ENCODE measurements around the gene PHACTR3. TPM values are rescaled to one million over a fixed set of nuclear protein-coding genes. Genes with fewer than 3 reads are reported as not detected.

Gene PHACTR3
- total RNA-seq, 6 experiments from 2014 or later = 0.12 to 0.35 (median 0.23) TPM; not detected in 2

DNA sequence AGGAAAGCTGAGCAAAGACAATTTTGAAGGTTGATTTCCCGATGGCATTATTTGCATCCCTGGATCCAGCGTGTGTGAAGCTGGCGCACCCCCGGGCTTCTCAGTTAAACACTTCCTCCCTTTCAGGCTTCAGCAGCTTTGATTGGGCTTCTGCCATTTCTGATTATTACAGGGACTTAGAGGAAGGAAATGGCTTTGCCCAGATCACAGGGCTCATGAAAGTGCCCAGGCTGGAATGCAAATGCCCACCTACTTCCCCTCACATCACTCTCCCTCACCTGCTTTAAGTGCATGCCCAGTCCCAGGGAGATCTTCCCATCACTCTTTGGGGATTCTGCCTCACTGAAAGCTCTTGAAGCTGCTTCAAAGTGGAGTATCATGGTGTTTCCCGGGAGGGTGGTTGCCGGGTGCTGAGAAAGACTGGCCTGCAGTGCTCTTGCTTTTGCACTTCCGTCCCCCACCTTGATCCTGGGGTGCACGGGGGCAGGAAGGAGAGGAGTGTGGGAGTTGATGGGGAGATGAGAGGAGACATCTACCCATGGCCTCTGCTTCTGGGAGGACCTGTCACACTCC is 28.3 kb downstream of the PHACTR3 start:
- Histone ChIP-seq H3K9me3 (no peaks in the 10 kb centered on the region), H3K36me3 (no peaks in the 10 kb centered on the region), H3K27ac (no peak overlapping the region), H3K27me3 (no peaks in the 10 kb centered on the region), H3K4me3 (no peak overlapping the region), H3K4me1 (no peaks in the 10 kb centered on the region)
- TF ChIP-seq, protein P1, sequence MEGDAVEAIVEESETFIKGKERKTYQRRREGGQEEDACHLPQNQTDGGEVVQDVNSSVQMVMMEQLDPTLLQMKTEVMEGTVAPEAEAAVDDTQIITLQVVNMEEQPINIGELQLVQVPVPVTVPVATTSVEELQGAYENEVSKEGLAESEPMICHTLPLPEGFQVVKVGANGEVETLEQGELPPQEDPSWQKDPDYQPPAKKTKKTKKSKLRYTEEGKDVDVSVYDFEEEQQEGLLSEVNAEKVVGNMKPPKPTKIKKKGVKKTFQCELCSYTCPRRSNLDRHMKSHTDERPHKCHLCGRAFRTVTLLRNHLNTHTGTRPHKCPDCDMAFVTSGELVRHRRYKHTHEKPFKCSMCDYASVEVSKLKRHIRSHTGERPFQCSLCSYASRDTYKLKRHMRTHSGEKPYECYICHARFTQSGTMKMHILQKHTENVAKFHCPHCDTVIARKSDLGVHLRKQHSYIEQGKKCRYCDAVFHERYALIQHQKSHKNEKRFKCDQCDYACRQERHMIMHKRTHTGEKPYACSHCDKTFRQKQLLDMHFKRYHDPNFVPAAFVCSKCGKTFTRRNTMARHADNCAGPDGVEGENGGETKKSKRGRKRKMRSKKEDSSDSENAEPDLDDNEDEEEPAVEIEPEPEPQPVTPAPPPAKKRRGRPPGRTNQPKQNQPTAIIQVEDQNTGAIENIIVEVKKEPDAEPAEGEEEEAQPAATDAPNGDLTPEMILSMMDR (IDR thresholded peaks at IDR 0.05) = no peak
- no peak for TF ChIP-seq POLR2A (IDR thresholded peaks at IDR 0.05)
- no peak for ATAC-seq
- WGBS (ENCODE audit: insufficient coverage, low coverage, low lambda C conversion rate, missing lambda C conversion rate) = 64% methylated on average over 3 of the region's 8 CpGs
- intact Hi-C loops (cut with DNase I) = no loop called here
- DNase-seq = no peak

DNA sequence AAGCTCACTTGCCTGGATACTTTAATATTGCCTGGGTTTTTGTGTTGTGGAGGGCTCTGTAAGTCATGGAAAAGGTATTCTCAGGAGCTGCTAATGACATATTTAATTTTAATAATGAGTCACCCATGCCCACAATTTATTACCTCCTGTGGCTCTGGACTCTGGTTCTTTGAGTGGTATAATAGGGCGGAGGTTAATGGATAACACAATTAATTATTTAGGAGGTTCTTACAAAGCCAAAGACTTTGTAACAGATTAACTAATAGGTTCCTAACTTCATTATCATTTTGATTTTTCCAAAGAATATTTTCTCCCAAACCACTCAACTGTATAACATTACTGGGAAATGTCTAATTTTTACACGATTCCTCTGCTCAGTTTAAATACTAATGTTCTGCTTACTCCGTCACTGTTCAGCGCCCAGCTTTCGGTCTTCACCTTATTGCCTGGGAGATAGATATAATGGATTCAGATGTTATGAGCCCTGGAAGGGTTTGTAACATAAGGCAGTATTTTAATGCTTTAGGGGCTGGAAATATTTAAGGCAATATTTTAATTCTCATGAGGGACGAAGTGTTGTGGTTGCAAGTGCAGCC is 29.4 kb downstream of the PHACTR3 start:
- WGBS (ENCODE audit: insufficient coverage, low coverage, low lambda C conversion rate, missing lambda C conversion rate) = 65% methylated on average over 6 of the region's 6 CpGs
- H3K4me1 ChIP-seq = no peaks in the 10 kb centered on the region
- ATAC-seq (no peak), DNase-seq (no peak)
- intact Hi-C loops (cut with DNase I) = no loop called here
- H3K27me3 ChIP-seq = no peaks in the 10 kb centered on the region
- H3K27ac ChIP-seq = no peak overlapping the region
- TF ChIP-seq, protein P1 (IDR thresholded peaks at IDR 0.05) = no peak
- TF ChIP-seq POLR2A (IDR thresholded peaks at IDR 0.05) = no peak
- no peaks in the 10 kb centered on the region for H3K36me3 ChIP-seq
- H3K4me3 ChIP-seq = no peak overlapping the region
- H3K9me3 ChIP-seq = no peaks in the 10 kb centered on the region

DNA sequence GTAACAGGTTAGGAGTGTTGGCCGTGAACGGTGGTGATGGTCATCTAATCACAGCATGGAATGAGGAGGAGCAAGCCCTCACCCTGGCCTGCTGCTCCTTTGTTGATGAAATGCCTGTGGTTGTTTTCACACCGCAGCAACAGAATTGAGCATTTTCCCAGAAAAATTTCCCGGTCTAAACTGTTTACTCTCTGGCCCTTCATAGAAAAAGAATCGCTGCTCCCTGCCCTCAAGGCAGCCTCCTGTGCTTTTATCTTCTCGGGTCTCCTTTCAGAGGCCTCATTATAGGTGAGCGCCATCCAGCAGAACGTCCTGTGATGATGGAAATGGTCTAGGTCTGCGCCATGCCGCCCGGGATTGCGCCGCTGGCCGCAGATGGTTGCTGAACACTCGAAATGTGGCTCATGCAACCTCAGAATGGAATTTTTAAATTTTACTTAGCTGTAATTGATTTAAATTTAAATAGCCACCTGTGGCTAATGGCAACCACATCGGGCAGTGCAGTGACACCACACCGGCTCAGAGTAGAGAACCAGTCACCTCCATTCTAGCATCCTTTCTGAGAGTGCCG is 30.2 kb downstream of the PHACTR3 start:
- Histone ChIP-seq H3K36me3 (no peaks in the 10 kb centered on the region), H3K9me3 (no peaks in the 10 kb centered on the region), H3K4me3 (no peak overlapping the region), H3K27ac (no peak overlapping the region), H3K27me3 (no peaks in the 10 kb centered on the region), H3K4me1 (no peaks in the 10 kb centered on the region)
- WGBS (ENCODE audit: insufficient coverage, low coverage, low lambda C conversion rate, missing lambda C conversion rate) = 75% methylated on average over 11 of the region's 18 CpGs
- ATAC-seq (no peak), DNase-seq (no peak)
- no peak for TF ChIP-seq POLR2A (IDR thresholded peaks at IDR 0.05)
- intact Hi-C loops (cut with DNase I) = no loop called here

DNA sequence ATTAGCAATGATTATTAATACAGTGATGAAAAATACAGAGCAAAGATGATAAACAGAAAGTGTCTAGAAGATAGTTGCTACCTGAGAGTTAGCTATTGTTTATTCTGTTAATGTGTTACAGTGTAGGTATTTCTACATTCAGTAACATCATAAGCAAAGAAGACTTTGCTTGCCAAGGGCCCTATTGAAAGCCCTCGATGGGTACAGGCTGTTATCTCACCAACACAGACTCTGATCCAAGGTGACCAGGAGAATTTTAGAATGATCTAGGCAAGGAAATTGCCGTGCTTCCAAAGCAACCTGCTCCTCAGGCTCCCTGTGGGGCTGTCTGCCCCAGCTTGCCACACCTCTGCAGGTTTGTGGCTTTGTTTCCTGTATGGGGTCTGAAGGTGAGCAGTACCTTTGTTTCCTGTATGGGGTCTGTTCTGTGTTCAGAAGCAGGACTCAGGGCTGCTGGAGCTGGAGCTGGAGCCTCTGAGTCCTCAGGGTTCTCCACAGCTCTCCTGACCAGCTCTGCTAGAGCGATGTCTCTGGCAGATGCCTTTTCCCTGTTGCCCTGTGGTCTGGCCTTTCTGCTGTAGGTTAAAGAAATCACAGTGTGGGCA is 32.5 kb downstream of the PHACTR3 start:
- no peak for DNase-seq

More for the DNA sequence above, 32.5 kb downstream of the PHACTR3 start:
- Histone ChIP-seq H3K27me3 (no peaks in the 10 kb centered on the region), H3K27ac (no peak overlapping the region), H3K4me3 (no peak overlapping the region), H3K9me3 (no peaks in the 10 kb centered on the region), H3K36me3 (no peaks in the 10 kb centered on the region), H3K4me1 (no peaks in the 10 kb centered on the region)
- WGBS (ENCODE audit: insufficient coverage, low coverage, low lambda C conversion rate, missing lambda C conversion rate) = 0% methylated on average over 1 of the region's 3 CpGs
- TF ChIP-seq, protein P1 (IDR thresholded peaks at IDR 0.05) = no peak
- no peak for TF ChIP-seq POLR2A (IDR thresholded peaks at IDR 0.05)
- no peak for ATAC-seq
- intact Hi-C loops (cut with DNase I) = no loop called here

All from right lobe of liver (tissue), 6 donors.